CD4-positive, alpha-beta memory T cell (primary cell): ENCODE data around the gene MAP3K19. TPM values are rescaled to one million over a fixed set of nuclear protein-coding genes. Genes with fewer than 3 reads are reported as not detected.

ENCODE experiments used
- CTCF ChIA-PET: fragments of 350-600 bp; sonication (Branson Sonifier 250); formaldehyde crosslinking; loops from one replicate; lab custom pipeline; 2021; ENCODE audit warnings: inconsistent platforms; ENCODE audit not compliant: partially characterized antibody; lab: Charles Lee
- POLR2A ChIA-PET: fragments of 350-600 bp; sonication (Branson Sonifier 250); formaldehyde crosslinking; loops from one replicate; lab custom pipeline; 2021; ENCODE audit not compliant: partially characterized antibody; lab: Charles Lee
- DNase-seq, 5 donors: peaks; one replicate each; pipeline versions ENCODE4 v3.0.0 to v3.0.0-alpha.2; 2020 to 2022; ENCODE audit warnings: mixed read lengths in 1 of 5
- H3K27ac ChIP-seq: one replicate; pipeline ENCODE4 v1.7.0; 2013; ENCODE audit warnings: low read depth, low read length
- H3K27me3 ChIP-seq: 2 replicates; pipeline ENCODE4 v1.7.0; 2013; ENCODE audit warnings: mild to moderate bottlenecking, low read length, moderate library complexity; ENCODE audit not compliant: insufficient read depth
- H3K36me3 ChIP-seq: 2 replicates; pipeline ENCODE4 v1.7.0; 2013; ENCODE audit warnings: mild to moderate bottlenecking, low read length, moderate library complexity; ENCODE audit not compliant: insufficient read depth
- H3K4me1 ChIP-seq: 2 replicates; pipeline ENCODE4 v1.7.0; 2013; ENCODE audit warnings: mild to moderate bottlenecking, low read length, moderate library complexity; ENCODE audit not compliant: insufficient read depth
- H3K4me3 ChIP-seq, 2 donors: one replicate each; pipeline ENCODE4 v1.7.0; 2013; ENCODE audit warnings: low read length in 2 of 2, mild to moderate bottlenecking in 1 of 2
- H3K9me3 ChIP-seq, 2 donors: one replicate each; pipeline ENCODE4 v1.7.0; 2013; ENCODE audit warnings: low read length in 2 of 2, control low read depth in 1 of 2; ENCODE audit not compliant: control insufficient read depth in 1 of 2
- H3K27ac Mint-ChIP-seq, 7 donors: one replicate each; pipeline ENCODE4 v1.8.0; 2020 to 2021; ENCODE audit warnings: mixed read lengths in 7 of 7, mild to moderate bottlenecking in 6 of 7, inconsistent platforms in 3 of 7, moderate library complexity in 3 of 7
- H3K27me3 Mint-ChIP-seq, 2 donors: one replicate each; pipeline ENCODE4 v1.8.0; 2020 to 2021; ENCODE audit warnings: mixed read lengths in 2 of 2
- H3K36me3 Mint-ChIP-seq, 2 donors: one replicate each; pipeline ENCODE4 v1.8.0; 2020 to 2021; ENCODE audit warnings: mixed read lengths in 2 of 2, inconsistent platforms in 1 of 2, mild to moderate bottlenecking in 1 of 2
- H3K4me1 Mint-ChIP-seq, 4 donors: one replicate each; pipeline ENCODE4 v1.8.0; 2020 to 2021; ENCODE audit warnings: mixed read lengths in 4 of 4, mild to moderate bottlenecking in 1 of 4
- H3K4me3 Mint-ChIP-seq, 8 donors: one replicate each; pipeline ENCODE4 v1.8.0; 2020 to 2021; ENCODE audit warnings: mixed read lengths in 8 of 8, mild to moderate bottlenecking in 7 of 8, moderate library complexity in 6 of 8, inconsistent platforms in 3 of 8
- H3K9me3 Mint-ChIP-seq, 8 donors: one replicate each; pipeline ENCODE4 v1.8.0; 2020 to 2021; ENCODE audit warnings: mixed read lengths in 8 of 8, mild to moderate bottlenecking in 5 of 8, inconsistent platforms in 3 of 8, moderate library complexity in 1 of 8
- intact Hi-C: fragments of 100-400 bp; cut with micrococcal nuclease; formaldehyde crosslinking; loops from one replicate; pipeline ENCODE4 v1.15.1; 2023
- polyA plus RNA-seq, 2 donors: library from polyadenylated mRNA; unstranded; fragments of 300-500 nt; fragmentation: Illumina TruSeq; gene quantifications; one replicate each; pipeline ENCODE4 v1.2.3, GENCODE V29; 2021
- total RNA-seq, 2 experiments: library from RNA; stranded (reverse); gene quantifications; one replicate each; pipeline ENCODE4 v1.2.3, GENCODE V29; 2021

MAP3K19 gene
- total and polyA plus RNA-seq, 4 experiments from 2014 or later = not detected

- peaks cover 62% of the 10 kb centered on the region for H3K4me1 ChIP-seq
- H3K36me3 ChIP-seq = peaks cover 22% of the 10 kb centered on the region
- H3K27me3 Mint-ChIP-seq = no peaks in the 10 kb centered on the region
- peaks cover 46 to 63% (median 54%) of the 10 kb centered on the region in 4 donors for H3K4me1 Mint-ChIP-seq
- no peaks in the 10 kb centered on the region for H3K9me3 Mint-ChIP-seq
- intact Hi-C loops = no loop called here
- H3K27ac ChIP-seq = no peak overlapping the region
- peaks cover 17 to 48% of the 10 kb centered on the region in 2 donors for H3K36me3 Mint-ChIP-seq
- no peak overlapping the region for H3K4me3 ChIP-seq
- POLR2A ChIA-PET = no interaction called here
- peak overlapping the region in 3 of 7 donors; percentile 11 to 36 (median 15) for H3K27ac Mint-ChIP-seq
- CTCF ChIA-PET = no interaction called here
- DNase-seq = no peak
- H3K4me3 Mint-ChIP-seq = peak overlapping the region in 1 of 8 donors; percentile 39
- H3K27me3 ChIP-seq = no peaks in the 10 kb centered on the region
- H3K9me3 ChIP-seq = no peaks in the 10 kb centered on the region
Observed at GRCh38 chr2:134934150-134934549, 113.1 kb downstream of the MAP3K19 start.

GRCh38 chr2:134933732-134934131, 113.5 kb downstream of the MAP3K19 start:
- no peaks in the 10 kb centered on the region for H3K9me3 ChIP-seq
- Mint-ChIP-seq H3K27me3 (no peaks in the 10 kb centered on the region), H3K9me3 (no peaks in the 10 kb centered on the region), H3K4me3 (no peak overlapping the region), H3K4me1 (peaks cover 48 to 64% (median 55%) of the 10 kb centered on the region in 4 donors), H3K27ac (peak overlapping the region in 2 of 7 donors; percentile 11 to 36), H3K36me3 (peaks cover 17 to 46% of the 10 kb centered on the region in 2 donors)
- no peak overlapping the region for H3K27ac ChIP-seq
- intact Hi-C loops = no loop called here
- H3K4me3 ChIP-seq = no peak overlapping the region
- H3K36me3 ChIP-seq = peaks cover 17% of the 10 kb centered on the region
- H3K27me3 ChIP-seq = no peaks in the 10 kb centered on the region
- ChIA-PET POLR2A (no interaction called here), CTCF (no interaction called here)
- peaks cover 63% of the 10 kb centered on the region for H3K4me1 ChIP-seq
- no peak for DNase-seq

- intact Hi-C loops = no loop called here
- peaks cover 68% of the 10 kb centered on the region for H3K4me1 ChIP-seq
- Mint-ChIP-seq H3K9me3 (no peaks in the 10 kb centered on the region), H3K27me3 (no peaks in the 10 kb centered on the region), H3K27ac (peak overlapping the region in 2 of 7 donors; percentile 67 to 83), H3K4me1 (peaks cover 46 to 64% (median 56%) of the 10 kb centered on the region in 4 donors), H3K4me3 (peak overlapping the region in 5 of 8 donors; percentile 2 to 55 (median 45)), H3K36me3 (peaks cover 21 to 40% of the 10 kb centered on the region in 2 donors)
- ChIA-PET CTCF (interaction anchor here (1.9 kb wide), 1 partner anchor 10 kb away, joined by 4 read pairs; no protein-coding TSS in a partner anchor), POLR2A (no interaction called here)
- H3K9me3 ChIP-seq = no peaks in the 10 kb centered on the region
- H3K4me3 ChIP-seq = no peak overlapping the region
- peaks cover 10% of the 10 kb centered on the region for H3K36me3 ChIP-seq
- no peak overlapping the region for H3K27ac ChIP-seq
- H3K27me3 ChIP-seq = no peaks in the 10 kb centered on the region
- DNase-seq = no peak
Observed at GRCh38 chr2:134932864-134933526, 114.3 kb downstream of the MAP3K19 start.

GRCh38 chr2:134927195-134927594, 120.1 kb downstream of the MAP3K19 start:
- Mint-ChIP-seq H3K27ac (peak overlapping the region in 3 of 7 donors; percentile 29 to 74 (median 57)), H3K4me3 (peak overlapping the region in 4 of 8 donors; percentile 31 to 53 (median 41)), H3K27me3 (no peaks in the 10 kb centered on the region), H3K9me3 (no peaks in the 10 kb centered on the region), H3K36me3 (peaks cover 29 to 42% of the 10 kb centered on the region in 2 donors), H3K4me1 (peaks cover 58 to 88% (median 72%) of the 10 kb centered on the region in 4 donors)
- no peak for DNase-seq
- Histone ChIP-seq H3K27ac (no peak overlapping the region), H3K36me3 (peaks cover 8% of the 10 kb centered on the region), H3K4me1 (peaks cover 85% of the 10 kb centered on the region), H3K9me3 (no peaks in the 10 kb centered on the region), H3K27me3 (no peaks in the 10 kb centered on the region), H3K4me3 (no peak overlapping the region)
- intact Hi-C loops = no loop called here
- POLR2A ChIA-PET = interaction anchor here (0.8 to 3.5 kb wide), 3 partner anchors 9 to 814 kb away, joined by 3 to 15 read pairs (median 4); partner anchors contain the start of gene CCNT2
- CTCF ChIA-PET = no interaction called here

GRCh38 chr2:134926231-134926931, 120.9 kb downstream of the MAP3K19 start:
- H3K27ac ChIP-seq = no peak overlapping the region
- H3K9me3 ChIP-seq = no peaks in the 10 kb centered on the region
- H3K4me1 ChIP-seq = peaks cover 85% of the 10 kb centered on the region
- peaks cover 26 to 38% of the 10 kb centered on the region in 2 donors for H3K36me3 Mint-ChIP-seq
- no peaks in the 10 kb centered on the region for H3K9me3 Mint-ChIP-seq
- intact Hi-C loops = no loop called here
- H3K27ac Mint-ChIP-seq = peak overlapping the region in 4 of 7 donors; percentile 17 to 75 (median 48)
- H3K4me1 Mint-ChIP-seq = peaks cover 57 to 88% (median 71%) of the 10 kb centered on the region in 4 donors
- H3K27me3 Mint-ChIP-seq = no peaks in the 10 kb centered on the region
- ChIA-PET POLR2A (interaction anchor here (0.6 to 3.5 kb wide), 4 partner anchors 8 to 815 kb away, joined by 3 to 15 read pairs (median 4); partner anchors contain the start of gene CCNT2), CTCF (interaction anchor here (0.9 kb wide), 1 partner anchor 9 kb away, joined by 4 read pairs; no protein-coding TSS in a partner anchor)
- no peaks in the 10 kb centered on the region for H3K27me3 ChIP-seq
- peaks cover 8% of the 10 kb centered on the region for H3K36me3 ChIP-seq
- no peak overlapping the region for H3K4me3 ChIP-seq
- H3K4me3 Mint-ChIP-seq = peak overlapping the region in 6 of 8 donors; percentile 15 to 79 (median 52)
- no peak for DNase-seq

GRCh38 chr2:134924912-134925311, 122.3 kb downstream of the MAP3K19 start:
- H3K9me3 ChIP-seq = no peaks in the 10 kb centered on the region
- H3K27me3 Mint-ChIP-seq = no peaks in the 10 kb centered on the region
- H3K9me3 Mint-ChIP-seq = no peaks in the 10 kb centered on the region
- POLR2A ChIA-PET = no interaction called here
- intact Hi-C loops = no loop called here
- DNase-seq = no peak
- CTCF ChIA-PET = no interaction called here
- H3K4me3 Mint-ChIP-seq = peak overlapping the region in 7 of 8 donors; percentile 11 to 45 (median 22)
- H3K4me1 Mint-ChIP-seq = peaks cover 51 to 85% (median 66%) of the 10 kb centered on the region in 4 donors
- H3K27ac Mint-ChIP-seq = peak overlapping the region in 2 of 7 donors; percentile 28 to 29
- H3K4me1 ChIP-seq = peaks cover 87% of the 10 kb centered on the region
- peaks cover 18 to 32% of the 10 kb centered on the region in 2 donors for H3K36me3 Mint-ChIP-seq
- H3K4me3 ChIP-seq = no peak overlapping the region
- no peak overlapping the region for H3K27ac ChIP-seq
- H3K36me3 ChIP-seq = peaks cover under 1% of the 10 kb centered on the region
- H3K27me3 ChIP-seq = no peaks in the 10 kb centered on the region
